GM12892 (cell line): ENCODE data around the gene GALNT12.

ENCODE experiments used
- POLR2A ChIP-seq: IDR thresholded peaks from 2 replicates; pipeline ENCODE4 v1.6.1; 2011; ENCODE audit warnings: low read depth, low read length, control low read depth
- POLR2AphosphoS5 ChIP-seq: IDR thresholded peaks from 2 replicates; pipeline ENCODE4 v1.6.1; 2011; ENCODE audit warnings: low read depth, low read length, control low read depth

GRCh38 chr9:98797491-98797890 is 10.0 kb upstream of the GALNT12 start:
- TF ChIP-seq POLR2A (no peak), POLR2AphosphoS5 (no peak)
